ENCODE data around the gene ZNF618. TPM values are rescaled to one million over a fixed set of nuclear protein-coding genes. Genes with fewer than 3 reads are reported as not detected.

The ZNF618 gene
- total RNA-seq, 2 experiments from 2014 or later, result 0.22 to 0.27 TPM

DNA sequence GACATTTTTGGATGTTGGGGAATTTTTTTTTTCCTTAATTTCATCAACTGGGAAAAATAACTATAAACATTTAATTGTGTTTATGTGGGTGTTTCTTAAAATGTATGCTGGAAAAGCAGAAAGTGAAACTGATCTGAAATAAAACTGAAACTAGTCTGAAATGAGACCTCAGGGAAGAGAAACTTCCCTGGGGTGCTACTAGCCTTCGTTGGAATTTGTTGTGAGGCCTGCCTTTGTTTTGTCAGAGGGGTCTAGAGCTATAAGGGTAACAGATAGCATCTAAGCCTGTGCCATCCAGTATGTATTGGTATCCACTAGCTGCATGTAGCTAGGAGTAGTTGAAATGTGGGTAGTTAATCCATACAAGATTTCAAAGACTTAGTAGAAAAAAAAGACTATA, 10.4 kb downstream of the ZNF618 start:
- Mint-ChIP-seq H3K36me3 (ENCODE audit: low read depth) (no peaks in the 10 kb centered on the region), H3K9me3 (peaks cover 2% of the 10 kb centered on the region), H3K27me3 (no peaks in the 10 kb centered on the region), H3K27ac (peak overlapping the region; percentile 26), H3K4me1 (ENCODE audit: low read depth) (peaks cover 10% of the 10 kb centered on the region), H3K4me3 (peak overlapping the region; percentile 27)
- intact Hi-C loops (cut with micrococcal nuclease), result no loop called here
- ATAC-seq, result peak; percentile 42
- TF ChIP-seq, protein P1, sequence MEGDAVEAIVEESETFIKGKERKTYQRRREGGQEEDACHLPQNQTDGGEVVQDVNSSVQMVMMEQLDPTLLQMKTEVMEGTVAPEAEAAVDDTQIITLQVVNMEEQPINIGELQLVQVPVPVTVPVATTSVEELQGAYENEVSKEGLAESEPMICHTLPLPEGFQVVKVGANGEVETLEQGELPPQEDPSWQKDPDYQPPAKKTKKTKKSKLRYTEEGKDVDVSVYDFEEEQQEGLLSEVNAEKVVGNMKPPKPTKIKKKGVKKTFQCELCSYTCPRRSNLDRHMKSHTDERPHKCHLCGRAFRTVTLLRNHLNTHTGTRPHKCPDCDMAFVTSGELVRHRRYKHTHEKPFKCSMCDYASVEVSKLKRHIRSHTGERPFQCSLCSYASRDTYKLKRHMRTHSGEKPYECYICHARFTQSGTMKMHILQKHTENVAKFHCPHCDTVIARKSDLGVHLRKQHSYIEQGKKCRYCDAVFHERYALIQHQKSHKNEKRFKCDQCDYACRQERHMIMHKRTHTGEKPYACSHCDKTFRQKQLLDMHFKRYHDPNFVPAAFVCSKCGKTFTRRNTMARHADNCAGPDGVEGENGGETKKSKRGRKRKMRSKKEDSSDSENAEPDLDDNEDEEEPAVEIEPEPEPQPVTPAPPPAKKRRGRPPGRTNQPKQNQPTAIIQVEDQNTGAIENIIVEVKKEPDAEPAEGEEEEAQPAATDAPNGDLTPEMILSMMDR (IDR thresholded peaks at IDR 0.05), result no peak
- no peak for DNase-seq
- POLR2A ChIA-PET, result interaction anchor here (1.2 kb wide), 1 partner anchor 32 kb away, joined by 6 read pairs; no protein-coding TSS in a partner anchor
- CTCF ChIA-PET, result no interaction called here

DNA sequence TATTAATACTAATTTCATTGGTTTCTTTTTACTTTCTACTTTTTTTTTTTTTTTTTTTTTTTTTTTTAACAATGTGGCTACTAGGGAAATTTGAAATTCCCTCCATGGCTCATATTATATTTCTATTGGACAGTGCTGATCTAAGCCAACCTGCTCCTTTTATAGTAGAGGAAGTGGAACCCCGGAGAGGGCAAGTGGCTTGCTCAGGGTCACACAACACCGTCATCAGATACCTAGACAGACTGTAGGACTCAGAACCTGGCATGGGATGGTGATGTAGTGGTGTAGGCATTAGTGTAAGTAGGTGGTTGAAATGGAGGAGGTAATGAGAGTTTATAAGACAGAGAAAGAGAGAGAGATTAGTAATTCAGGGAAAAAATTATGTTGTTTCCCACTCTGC, 10.8 kb downstream of the ZNF618 start:
- CTCF ChIA-PET, result interaction anchor here (1.3 kb wide), 1 partner anchor 10 kb away, joined by 4 read pairs; the partner anchor contains the start of gene ZNF618
- TF ChIP-seq, protein P1 (IDR thresholded peaks at IDR 0.05), result no peak
- ATAC-seq, result peak; percentile 27
- Mint-ChIP-seq H3K4me1 (ENCODE audit: low read depth) (peaks cover 10% of the 10 kb centered on the region), H3K27me3 (no peaks in the 10 kb centered on the region), H3K27ac (no peak overlapping the region), H3K36me3 (ENCODE audit: low read depth) (no peaks in the 10 kb centered on the region), H3K4me3 (no peak overlapping the region), H3K9me3 (peaks cover 2% of the 10 kb centered on the region)
- intact Hi-C loops (cut with micrococcal nuclease), result no loop called here
- POLR2A ChIA-PET, result interaction anchor here (1.2 kb wide), 1 partner anchor 33 kb away, joined by 6 read pairs; no protein-coding TSS in a partner anchor
- DNase-seq, result no peak

DNA sequence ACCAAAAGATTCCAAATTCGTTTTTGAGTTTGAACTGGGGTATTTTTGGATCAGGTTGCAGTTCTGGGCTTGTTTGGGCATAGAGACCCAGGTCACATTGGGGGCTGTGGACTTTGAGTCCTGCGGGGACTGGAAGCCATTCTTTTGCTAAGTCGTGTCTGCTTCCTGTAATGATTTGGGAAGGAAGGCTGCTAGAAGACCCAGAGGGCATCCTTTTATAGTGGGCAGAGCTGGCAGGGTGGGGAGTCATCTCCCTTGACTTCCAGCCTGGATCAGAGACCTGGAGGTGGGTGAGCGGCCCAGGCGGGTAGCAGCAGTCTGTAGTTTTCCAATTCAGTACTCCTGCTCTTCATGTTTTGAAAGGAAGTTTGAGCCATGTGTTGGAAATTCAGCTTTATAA, 11.3 kb downstream of the ZNF618 start:
- H3K4me3 Mint-ChIP-seq, result no peak overlapping the region
- ATAC-seq (no peak), DNase-seq (no peak)
- H3K36me3 Mint-ChIP-seq (ENCODE audit: low read depth), result no peaks in the 10 kb centered on the region
- intact Hi-C loops (cut with micrococcal nuclease), result no loop called here
- CTCF ChIA-PET, result interaction anchor here (1.3 kb wide), 1 partner anchor 11 kb away, joined by 4 read pairs; the partner anchor contains the start of gene ZNF618
- POLR2A ChIA-PET, result no interaction called here
- H3K27ac Mint-ChIP-seq, result no peak overlapping the region
- peaks cover 10% of the 10 kb centered on the region for H3K4me1 Mint-ChIP-seq (ENCODE audit: low read depth)
- H3K27me3 Mint-ChIP-seq, result no peaks in the 10 kb centered on the region
- H3K9me3 Mint-ChIP-seq, result peaks cover 2% of the 10 kb centered on the region
- TF ChIP-seq, protein P1 (IDR thresholded peaks at IDR 0.05), result no peak

DNA sequence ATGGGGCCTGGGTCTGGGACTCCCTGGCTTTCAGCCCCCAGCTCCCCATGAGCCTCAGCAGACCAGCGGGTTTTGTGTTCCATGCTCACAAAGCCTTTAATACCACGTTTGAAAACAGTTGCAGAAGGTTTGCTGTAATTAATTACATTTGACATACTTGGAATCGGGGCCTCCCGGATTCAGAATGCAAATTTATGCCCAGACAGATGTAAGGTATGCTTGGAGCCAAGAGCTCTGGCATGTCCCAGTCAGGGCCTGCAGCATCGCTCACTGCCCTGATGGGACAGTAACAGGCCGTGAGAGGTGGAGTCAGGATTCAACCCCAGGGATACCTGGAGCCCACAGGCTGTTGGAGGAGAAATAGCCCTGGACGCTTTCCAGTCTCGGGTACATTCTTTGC, 12.2 kb downstream of the ZNF618 start:
- ATAC-seq (no peak), DNase-seq (no peak)
- Mint-ChIP-seq H3K27me3 (no peaks in the 10 kb centered on the region), H3K36me3 (ENCODE audit: low read depth) (no peaks in the 10 kb centered on the region), H3K9me3 (peaks cover 2% of the 10 kb centered on the region), H3K27ac (no peak overlapping the region), H3K4me3 (no peak overlapping the region), H3K4me1 (ENCODE audit: low read depth) (peaks cover 10% of the 10 kb centered on the region)
- intact Hi-C loops (cut with micrococcal nuclease), result no loop called here
- TF ChIP-seq, protein P1 (IDR thresholded peaks at IDR 0.05), result no peak
- ChIA-PET POLR2A (no interaction called here), CTCF (interaction anchor here (1.3 kb wide), 1 partner anchor 11 kb away, joined by 4 read pairs; the partner anchor contains the start of gene ZNF618)

- intact Hi-C loops (cut with micrococcal nuclease), result no loop called here
- Mint-ChIP-seq H3K36me3 (ENCODE audit: low read depth) (no peaks in the 10 kb centered on the region), H3K4me1 (ENCODE audit: low read depth) (peaks cover 10% of the 10 kb centered on the region), H3K4me3 (no peak overlapping the region), H3K9me3 (peaks cover 2% of the 10 kb centered on the region), H3K27me3 (no peaks in the 10 kb centered on the region), H3K27ac (no peak overlapping the region)
- TF ChIP-seq, protein P1 (IDR thresholded peaks at IDR 0.05), result no peak
- ChIA-PET CTCF (no interaction called here), POLR2A (no interaction called here)
- ATAC-seq, result no peak
- no peak for DNase-seq
These were observed 12.9 kb downstream of the ZNF618 start for GRCh38 chr9:113888976-113889375.
